ENCODE measurements around the gene LRPAP1.
"Not testable (repeated sequence)": the region's sequence is repeated elsewhere in the genome, so short reads cannot be mapped to it uniquely, and the experiment has no call there.

- not testable (repeated sequence) for TF ChIP-seq CTCF, POLR2A, POLR2AphosphoS5 (IDR thresholded peaks at IDR 0.05)
Observed at GRCh38 chr4:3575426-3576369, 43.5 kb upstream of the LRPAP1 start.

Measured in prostate gland (tissue), 2 donors.